Ascending aorta (tissue), 2 donors: Measurements from ENCODE around the gene IL34. TPM values are rescaled to one million over a fixed set of nuclear protein-coding genes. Genes with fewer than 3 reads are reported as not detected.

ENCODE experiments used
- DNase-seq, 2 donors: peaks; one replicate each; pipeline ENCODE4 v3.0.0-alpha.2; 2019; ENCODE audit warnings: low spot score in 2 of 2
- H3K27ac ChIP-seq, 2 donors: fragments of 200-600 bp; sonication (generic); one replicate each; pipeline ENCODE4 v1.5.1; 2016 to 2017; ENCODE audit warnings: mild to moderate bottlenecking in 1 of 2
- H3K27me3 ChIP-seq: fragments of 200-600 bp; sonication (generic); one replicate; pipeline ENCODE4 v1.5.1; 2017
- H3K36me3 ChIP-seq, 2 donors: fragments of 200-600 bp; sonication (generic); one replicate each; pipeline ENCODE4 v1.5.1; 2016
- H3K4me1 ChIP-seq, 2 donors: fragments of 200-600 bp; sonication (generic); one replicate each; pipeline ENCODE4 v1.5.1; 2016 to 2017; ENCODE audit warnings: mild to moderate bottlenecking in 1 of 2
- H3K4me3 ChIP-seq, 2 donors: fragments of 200-600 bp; sonication (generic); one replicate each; pipeline ENCODE4 v1.5.1; 2016 to 2017; ENCODE audit warnings: mild to moderate bottlenecking in 1 of 2
- H3K9me3 ChIP-seq, 2 donors: fragments of 200-600 bp; sonication (generic); one replicate each; pipeline ENCODE4 v1.5.1; 2016
- CTCF ChIP-seq, 3 experiments: fragments of 200-600 bp in 2 of 3; fragments of 450-650 bp in 1 of 3; sonication (generic) in 2 of 3; IDR thresholded peaks; one replicate each; pipeline ENCODE4 v1.5.1; 2016 to 2019; ENCODE audit warnings: antibody characterized with exemption in 3 of 3, mild to moderate bottlenecking in 1 of 3, moderate library complexity in 1 of 3
- intact Hi-C: fragments of 100-400 bp; cut with DNase I; formaldehyde crosslinking; loops from one replicate; pipeline ENCODE4 v1.15.1; 2023
- total RNA-seq: library from RNA; depleted of rRNA; stranded (reverse); fragments of >200 nt; gene quantifications from one replicate; pipeline ENCODE4 v1.1.0, GENCODE V29; 2016

The IL34 gene
- total RNA-seq, 1 donor from 2014 or later: 116 TPM

- intact Hi-C loops: no loop called here
- DNase-seq: peak in 1 of 2 donors; percentile 61
- Histone ChIP-seq H3K4me3 (no peak overlapping the region), H3K36me3 (no peaks in the 10 kb centered on the region), H3K27me3 (no peaks in the 10 kb centered on the region), H3K4me1 (peaks cover 0 to 3% of the 10 kb centered on the region in 2 donors), H3K27ac (peak overlapping the region; percentile 6 to 15), H3K9me3 (no peaks in the 10 kb centered on the region)
- no peak for TF ChIP-seq CTCF (IDR thresholded peaks at IDR 0.05)
These were observed 44.5 kb upstream of the IL34 start for GRCh38 chr16:70601576-70602575.

- Histone ChIP-seq H3K36me3 (no peaks in the 10 kb centered on the region), H3K27ac (no peak overlapping the region), H3K9me3 (no peaks in the 10 kb centered on the region), H3K4me3 (no peak overlapping the region), H3K4me1 (peaks cover 0 to 3% of the 10 kb centered on the region in 2 donors), H3K27me3 (no peaks in the 10 kb centered on the region)
- DNase-seq: peak in 1 of 2 donors; percentile 25
- intact Hi-C loops: no loop called here
- no peak for TF ChIP-seq CTCF (IDR thresholded peaks at IDR 0.05)
These were observed 43.5 kb upstream of the IL34 start for GRCh38 chr16:70602831-70603230.

GRCh38 chr16:70604407-70605282, 41.7 kb upstream of the IL34 start:
- DNase-seq: peak in 1 of 2 donors; percentile 47
- no peak for TF ChIP-seq CTCF (IDR thresholded peaks at IDR 0.05)
- Histone ChIP-seq H3K27me3 (no peaks in the 10 kb centered on the region), H3K27ac (no peak overlapping the region), H3K4me3 (no peak overlapping the region), H3K9me3 (no peaks in the 10 kb centered on the region), H3K36me3 (no peaks in the 10 kb centered on the region), H3K4me1 (peaks cover 0 to 4% of the 10 kb centered on the region in 2 donors)
- intact Hi-C loops: no loop called here

GRCh38 chr16:70605283-70605657, 41.1 kb upstream of the IL34 start:
- Histone ChIP-seq H3K9me3 (no peaks in the 10 kb centered on the region), H3K4me3 (no peak overlapping the region), H3K27me3 (no peaks in the 10 kb centered on the region), H3K4me1 (peaks cover 0 to 9% of the 10 kb centered on the region in 2 donors), H3K36me3 (no peaks in the 10 kb centered on the region), H3K27ac (no peak overlapping the region)
- no peak for DNase-seq
- TF ChIP-seq CTCF (IDR thresholded peaks at IDR 0.05): no peak
- intact Hi-C loops: no loop called here

DNA sequence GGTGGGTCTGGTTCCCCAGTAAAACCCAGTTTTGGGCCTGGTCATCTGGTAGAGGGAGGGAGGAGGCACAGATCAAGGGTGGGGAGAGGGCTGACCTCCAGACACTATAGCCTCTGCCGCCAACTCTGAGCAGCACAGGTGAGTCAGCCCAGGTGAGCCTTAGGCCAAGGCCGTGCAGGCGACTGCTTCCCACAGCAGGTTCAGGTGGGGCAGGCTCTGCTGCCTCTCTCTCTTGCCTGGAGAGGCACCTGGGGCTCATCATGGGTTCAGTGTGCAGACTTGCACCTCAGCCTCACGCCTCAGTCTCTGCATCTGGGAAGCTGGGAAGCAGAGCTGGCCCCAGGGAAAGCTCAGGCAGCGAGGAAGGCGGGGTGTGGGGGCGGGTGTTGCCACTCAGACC, 37.8 kb upstream of the IL34 start:
- peaks cover 0 to 11% of the 10 kb centered on the region in 2 donors for H3K4me1 ChIP-seq
- intact Hi-C loops: no loop called here
- no peak overlapping the region for H3K4me3 ChIP-seq
- DNase-seq: no peak
- no peaks in the 10 kb centered on the region for H3K36me3 ChIP-seq
- H3K27ac ChIP-seq: no peak overlapping the region
- H3K27me3 ChIP-seq: no peaks in the 10 kb centered on the region
- H3K9me3 ChIP-seq: no peaks in the 10 kb centered on the region
- TF ChIP-seq CTCF (IDR thresholded peaks at IDR 0.05): no peak
